Activated CD4-positive, alpha-beta T cell treated with anti-CD3 and anti-CD28 coated beads, Interleukin-2, amount 10 ng/mL, durations not matched to agents 7 days and 5 days (primary cell): ENCODE results near the gene FOXL2. TPM values are rescaled to one million over a fixed set of nuclear protein-coding genes. Genes with fewer than 3 reads are reported as not detected.
"Not testable (repeated sequence)": the region's sequence is repeated elsewhere in the genome, so short reads cannot be mapped to it uniquely, and the experiment has no call there.

Experiments
- CTCF ChIA-PET: fragments of 350-600 bp; sonication (Branson Sonifier 250); formaldehyde crosslinking; loops from one replicate; lab custom pipeline; 2021; ENCODE audit warnings: antibody characterized with exemption; lab: Charles Lee
- POLR2A ChIA-PET: fragments of 350-600 bp; sonication (Branson Sonifier 250); formaldehyde crosslinking; loops from one replicate; lab custom pipeline; 2021; ENCODE audit warnings: antibody characterized with exemption; lab: Charles Lee
- DNase-seq: peaks from one replicate; pipeline ENCODE4 v3.0.0-alpha.2; 2020
- H3K27ac Mint-ChIP-seq: one replicate; pipeline ENCODE4 v1.8.0; 2021; ENCODE audit warnings: mild to moderate bottlenecking, moderate library complexity, mixed read lengths
- H3K27me3 Mint-ChIP-seq: one replicate; pipeline ENCODE4 v1.8.0; 2021; ENCODE audit warnings: mixed read lengths
- H3K36me3 Mint-ChIP-seq: one replicate; pipeline ENCODE4 v1.8.0; 2021; ENCODE audit warnings: low read depth, mixed read lengths
- H3K4me1 Mint-ChIP-seq: one replicate; pipeline ENCODE4 v1.8.0; 2021; ENCODE audit warnings: mixed read lengths
- H3K4me3 Mint-ChIP-seq: one replicate; pipeline ENCODE4 v1.8.0; 2021; ENCODE audit warnings: mild to moderate bottlenecking, moderate library complexity, mixed read lengths
- H3K9me3 Mint-ChIP-seq: one replicate; pipeline ENCODE4 v1.8.0; 2021; ENCODE audit warnings: mixed read lengths
- total RNA-seq, 2 experiments: library from RNA; stranded (reverse); gene quantifications; one replicate each; pipeline ENCODE4 v1.2.3, GENCODE V29; 2021

The FOXL2 gene
- total RNA-seq, 2 experiments from 2014 or later: not detected

- ChIA-PET POLR2A (no interaction called here), CTCF (interaction anchor here (0.6 to 7.1 kb wide), 19 partner anchors 9 to 1971 kb away, joined by 3 to 39 read pairs (median 4); partner anchors contain the start of genes FOXL2 and FOXL2NB)
- H3K9me3 Mint-ChIP-seq: no peaks in the 10 kb centered on the region
- DNase-seq: peak; percentile 57
- peaks cover 79% of the 10 kb centered on the region for H3K27me3 Mint-ChIP-seq
- no peaks in the 10 kb centered on the region for H3K36me3 Mint-ChIP-seq
- peak overlapping the region; percentile 47 for H3K4me3 Mint-ChIP-seq
- H3K27ac Mint-ChIP-seq: no peak overlapping the region
- peaks cover 20% of the 10 kb centered on the region for H3K4me1 Mint-ChIP-seq
Measured at GRCh38 chr3:138935863-138936740, 10.8 kb downstream of the FOXL2 start.

DNA sequence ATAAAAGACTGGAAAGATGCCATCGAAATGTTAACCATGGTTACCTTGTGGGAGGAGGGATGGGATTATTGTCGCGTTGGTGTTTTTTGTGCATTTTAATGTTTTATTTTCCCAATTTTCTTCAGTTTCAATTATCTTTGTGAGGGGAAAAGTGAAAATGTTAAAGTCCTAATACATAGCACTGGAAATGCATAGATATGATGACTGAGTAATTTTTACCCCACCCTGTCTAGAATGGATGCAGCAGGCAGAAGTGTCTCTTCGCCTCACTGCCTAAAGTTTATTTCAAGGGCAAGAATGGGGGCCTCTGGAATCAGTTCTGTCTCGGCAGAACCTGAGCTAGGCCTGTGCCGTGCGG is 11.5 kb downstream of the FOXL2 start:
- no peak for DNase-seq
- Mint-ChIP-seq H3K36me3 (no peaks in the 10 kb centered on the region), H3K27ac (no peak overlapping the region), H3K9me3 (no peaks in the 10 kb centered on the region), H3K4me1 (peaks cover 20% of the 10 kb centered on the region), H3K4me3 (peak overlapping the region; percentile 47), H3K27me3 (peaks cover 74% of the 10 kb centered on the region)
- CTCF ChIA-PET: interaction anchor here (0.6 to 7.1 kb wide), 15 partner anchors 8 to 445 kb away, joined by 3 to 39 read pairs (median 6); partner anchors contain the start of genes FOXL2 and FOXL2NB
- POLR2A ChIA-PET: no interaction called here

DNA sequence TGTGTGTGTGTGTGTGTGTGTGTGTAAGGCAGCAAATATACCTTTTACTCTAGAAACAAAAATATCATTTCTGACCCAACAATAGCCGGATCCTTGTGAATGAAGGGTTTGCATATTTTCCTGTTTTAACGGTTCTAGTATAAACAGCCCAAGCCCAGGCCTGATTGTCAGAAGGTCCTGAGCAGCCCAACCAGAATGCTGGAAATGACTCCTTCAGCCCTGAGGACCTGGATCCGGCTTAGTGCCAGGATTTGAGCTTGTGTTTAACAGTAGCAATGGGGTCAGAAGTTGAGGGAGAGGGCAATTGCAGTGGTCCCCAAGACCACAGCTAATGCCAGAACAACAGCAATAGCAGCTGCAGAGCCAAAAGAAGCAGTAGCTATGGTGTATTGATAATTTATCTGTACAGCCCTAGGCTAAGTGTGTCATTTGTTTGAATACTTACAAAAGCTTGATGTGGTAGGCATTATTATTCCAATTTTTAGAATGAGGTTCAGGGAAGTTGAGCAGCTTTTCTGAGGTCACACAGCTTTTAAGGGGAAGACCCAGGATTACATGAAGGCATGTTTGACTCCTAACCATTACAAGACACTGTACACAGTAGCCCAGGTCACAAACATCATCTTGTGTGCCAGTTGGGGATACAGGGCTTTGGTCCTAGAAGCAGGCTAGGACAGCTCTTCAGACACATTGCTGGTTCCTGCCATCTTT is 12.8 kb downstream of the FOXL2 start:
- no peak overlapping the region for H3K27ac Mint-ChIP-seq
- H3K36me3 Mint-ChIP-seq: no peaks in the 10 kb centered on the region
- H3K4me3 Mint-ChIP-seq: no peak overlapping the region
- H3K9me3 Mint-ChIP-seq: no peaks in the 10 kb centered on the region
- CTCF ChIA-PET: interaction anchor here (1.3 to 7.1 kb wide), 4 partner anchors 11 to 396 kb away, joined by 3 to 39 read pairs (median 7); no protein-coding TSS in a partner anchor
- peaks cover 20% of the 10 kb centered on the region for H3K4me1 Mint-ChIP-seq
- POLR2A ChIA-PET: no interaction called here
- peaks cover 62% of the 10 kb centered on the region for H3K27me3 Mint-ChIP-seq
- no peak for DNase-seq

- no peak for DNase-seq
- CTCF ChIA-PET: interaction anchor here (1.0 to 7.1 kb wide), 4 partner anchors 10 to 75 kb away, joined by 3 to 39 read pairs (median 8); no protein-coding TSS in a partner anchor
- H3K4me3 Mint-ChIP-seq: no peak overlapping the region
- peaks cover 53% of the 10 kb centered on the region for H3K27me3 Mint-ChIP-seq
- H3K4me1 Mint-ChIP-seq: peaks cover 15% of the 10 kb centered on the region
- no peaks in the 10 kb centered on the region for H3K36me3 Mint-ChIP-seq
- H3K9me3 Mint-ChIP-seq: no peaks in the 10 kb centered on the region
- POLR2A ChIA-PET: no interaction called here
- no peak overlapping the region for H3K27ac Mint-ChIP-seq
Measured at GRCh38 chr3:138933068-138933668, 13.8 kb downstream of the FOXL2 start.

GRCh38 chr3:138928727-138929372 is 18.1 kb downstream of the FOXL2 start:
- H3K27me3 Mint-ChIP-seq: peaks cover 18% of the 10 kb centered on the region
- H3K36me3 Mint-ChIP-seq: no peaks in the 10 kb centered on the region
- H3K27ac Mint-ChIP-seq: no peak overlapping the region
- no peaks in the 10 kb centered on the region for H3K4me1 Mint-ChIP-seq
- POLR2A ChIA-PET: no interaction called here
- no peaks in the 10 kb centered on the region for H3K9me3 Mint-ChIP-seq
- no peak for DNase-seq
- no peak overlapping the region for H3K4me3 Mint-ChIP-seq
- CTCF ChIA-PET: interaction anchor here (1.0 to 1.1 kb wide), 2 partner anchors 13 to 594 kb away, joined by 3 read pairs; no protein-coding TSS in a partner anchor

GRCh38 chr3:138923531-138923994 is 23.4 kb downstream of the FOXL2 start:
- peak; percentile 90 for DNase-seq
- Mint-ChIP-seq H3K27ac (no peak overlapping the region), H3K27me3 (peaks cover 3% of the 10 kb centered on the region), H3K9me3 (no peaks in the 10 kb centered on the region), H3K4me1 (no peaks in the 10 kb centered on the region), H3K36me3 (no peaks in the 10 kb centered on the region), H3K4me3 (no peak overlapping the region)
- ChIA-PET CTCF (interaction anchor here (0.5 to 5.0 kb wide), 19 partner anchors 8 to 506 kb away, joined by 3 to 39 read pairs (median 4); partner anchors contain the start of gene CEP70), POLR2A (interaction anchor here (0.7 kb wide), 1 partner anchor 506 kb away, joined by 5 read pairs; no protein-coding TSS in a partner anchor)

DNA sequence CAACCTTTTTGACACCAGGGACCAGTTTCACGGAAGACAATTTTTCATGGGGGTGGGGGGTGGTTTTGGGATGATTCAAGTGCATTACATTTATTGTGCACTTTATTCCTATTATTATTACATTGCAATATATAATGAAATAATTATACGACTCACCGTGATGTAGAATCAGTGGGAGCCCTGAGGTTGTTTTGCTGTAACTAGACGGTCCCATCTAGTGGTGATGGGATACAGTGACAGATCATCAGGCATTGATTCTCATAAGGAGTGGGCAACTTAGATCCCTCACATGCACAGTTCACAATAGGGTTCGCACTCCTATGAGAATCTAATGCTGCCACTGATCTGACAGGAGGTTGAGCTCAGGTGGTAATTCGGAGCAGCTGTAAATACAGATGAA is 24.5 kb downstream of the FOXL2 start:
- H3K36me3 Mint-ChIP-seq, H3K4me1 Mint-ChIP-seq, H3K9me3 Mint-ChIP-seq, H3K27ac Mint-ChIP-seq, DNase-seq, H3K27me3 Mint-ChIP-seq, H3K4me3 Mint-ChIP-seq, POLR2A ChIA-PET: not testable (repeated sequence)
- CTCF ChIA-PET: interaction anchor here (0.6 to 5.0 kb wide), 7 partner anchors 11 to 505 kb away, joined by 3 to 39 read pairs (median 6); partner anchors contain the start of gene CEP70

DNA sequence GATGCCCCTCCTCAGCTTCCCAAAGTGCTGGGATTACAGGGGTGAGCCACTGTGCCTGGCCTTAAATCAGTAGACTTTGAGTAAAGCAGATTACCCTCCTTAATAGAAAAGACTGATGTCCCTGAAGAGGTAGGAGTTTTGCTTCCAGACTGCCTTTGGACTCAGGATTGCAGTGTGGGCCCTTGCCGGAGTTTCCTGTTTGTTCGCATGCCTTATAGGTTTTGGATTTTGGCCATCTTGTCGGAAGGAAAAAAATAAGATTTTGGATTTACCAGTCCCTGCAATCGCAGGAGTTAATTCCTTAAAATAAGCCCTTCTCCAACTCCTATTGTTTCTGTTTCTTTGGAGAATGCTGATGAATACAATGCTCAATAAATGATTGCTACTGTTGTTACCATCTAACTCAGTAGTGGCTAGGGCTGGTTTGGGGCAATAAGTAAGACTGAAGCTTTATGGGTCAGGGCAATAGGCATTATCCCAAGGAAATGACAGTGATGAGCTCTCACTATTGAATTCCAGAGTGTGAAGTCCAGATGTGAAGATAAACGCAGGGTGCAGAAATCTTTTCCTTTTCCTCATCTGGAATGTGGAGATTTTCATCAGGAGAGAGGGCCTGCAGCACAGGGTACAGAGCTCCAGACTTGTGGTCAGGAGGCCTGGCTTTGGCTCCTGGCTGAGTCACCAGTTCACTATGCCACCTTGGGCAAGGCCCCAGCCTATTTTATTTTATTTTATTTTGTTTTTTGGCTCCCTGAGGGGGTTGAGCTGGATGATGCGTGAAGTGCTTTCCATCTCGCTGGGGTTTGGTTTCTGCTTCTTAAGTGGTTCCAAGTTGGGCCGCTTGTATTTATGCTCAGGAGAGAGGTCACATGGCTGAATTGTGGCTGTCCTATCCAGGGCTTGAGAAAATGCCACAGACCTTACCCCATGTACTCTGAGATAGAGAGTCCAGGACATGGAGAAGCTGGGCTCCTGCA is 25.3 kb downstream of the FOXL2 start:
- ChIA-PET CTCF (interaction anchor here (0.6 to 5.0 kb wide), 6 partner anchors 12 to 504 kb away, joined by 3 to 39 read pairs (median 4); partner anchors contain the start of gene CEP70), POLR2A (no interaction called here)
- Mint-ChIP-seq H3K9me3 (no peaks in the 10 kb centered on the region), H3K4me1 (no peaks in the 10 kb centered on the region), H3K27me3 (peaks cover 11% of the 10 kb centered on the region), H3K36me3 (no peaks in the 10 kb centered on the region), H3K27ac (no peak overlapping the region), H3K4me3 (no peak overlapping the region)
- no peak for DNase-seq

GRCh38 chr3:138919325-138919724 is 27.6 kb downstream of the FOXL2 start:
- ChIA-PET POLR2A (no interaction called here), CTCF (interaction anchor here (0.9 to 1.8 kb wide), 3 partner anchors 17 to 424 kb away, joined by 5 to 7 read pairs (median 6); partner anchors contain the start of gene CEP70)
- no peak for DNase-seq
- Mint-ChIP-seq H3K4me3 (no peak overlapping the region), H3K27me3 (peaks cover 8% of the 10 kb centered on the region), H3K36me3 (no peaks in the 10 kb centered on the region), H3K4me1 (peaks cover 5% of the 10 kb centered on the region), H3K27ac (no peak overlapping the region), H3K9me3 (no peaks in the 10 kb centered on the region)

DNA sequence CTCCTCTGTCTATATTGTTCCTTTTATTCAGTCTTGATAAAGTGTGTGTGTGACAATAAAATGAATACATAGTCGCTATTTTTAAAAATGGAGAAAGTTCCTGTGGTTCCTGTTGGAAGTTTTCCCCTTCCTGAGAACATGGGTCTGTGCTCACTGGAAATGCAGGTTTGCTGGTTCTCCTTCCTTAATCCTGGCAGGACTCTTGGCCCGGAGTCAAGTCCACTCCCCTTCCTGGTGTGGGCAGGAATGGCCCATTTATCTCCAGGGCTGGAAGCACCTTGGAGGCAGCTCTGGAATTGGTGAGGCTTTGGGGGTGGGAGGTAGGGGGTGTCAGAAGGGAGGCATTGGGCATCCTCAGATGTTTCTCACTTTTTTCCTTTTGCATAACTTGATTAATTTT is 30.1 kb downstream of the FOXL2 start:
- no peaks in the 10 kb centered on the region for H3K9me3 Mint-ChIP-seq
- no peaks in the 10 kb centered on the region for H3K36me3 Mint-ChIP-seq
- no peak overlapping the region for H3K4me3 Mint-ChIP-seq
- CTCF ChIA-PET: interaction anchor here (0.6 to 3.5 kb wide), 15 partner anchors 8 to 457 kb away, joined by 3 to 47 read pairs (median 8); partner anchors contain the start of gene CEP70
- DNase-seq: no peak
- peaks cover 11% of the 10 kb centered on the region for H3K27me3 Mint-ChIP-seq
- POLR2A ChIA-PET: no interaction called here
- H3K4me1 Mint-ChIP-seq: peaks cover 5% of the 10 kb centered on the region
- no peak overlapping the region for H3K27ac Mint-ChIP-seq
